Endothelial cell of umbilical vein (primary cell): ENCODE measurements around the gene GFOD1. TPM values are rescaled to one million over a fixed set of nuclear protein-coding genes. Genes with fewer than 3 reads are reported as not detected.

Source experiments
- BruUV-seq: library from RNA; stranded (reverse); fragments of 400-500 nt; replicated peaks from 2 replicates; lab custom pipeline; 2021; lab: Mats Ljungman, UMichigan
- CTCF ChIA-PET: fragments of 300-600, 350-600 bp; sonication (Branson Sonifier 250); formaldehyde crosslinking; loops from one replicate; lab custom pipeline; 2021; ENCODE audit warnings: antibody characterized with exemption, inconsistent platforms; lab: Charles Lee
- POLR2A ChIA-PET: fragments of 300-600, 350-600 bp; sonication (Branson Sonifier 250); formaldehyde crosslinking; loops from one replicate; lab custom pipeline; 2021; ENCODE audit warnings: antibody characterized with exemption, inconsistent platforms; lab: Charles Lee
- DNase-seq: peaks from one replicate; pipeline ENCODE4 v3.0.0-alpha.2; 2011; ENCODE audit warnings: low read depth, low spot score
- FAIRE-seq: peaks from 2 replicates; lab custom pipeline; 2011; peaks lifted over from hg19 to GRCh38; lab: Jason Lieb, UNC
- H2AFZ ChIP-seq: 2 replicates; pipeline ENCODE4 v1.6.0; 2012; ENCODE audit warnings: low read depth, low read length, control low read depth, inconsistent platforms
- H3K27ac ChIP-seq: 2 replicates; pipeline ENCODE4 v1.5.1; 2011; ENCODE audit warnings: low read depth, mild to moderate bottlenecking, control low read depth, low read length, moderate library complexity; ENCODE audit not compliant: insufficient read depth
- H3K27me3 ChIP-seq, 2 experiments: 2 replicates each; pipeline versions ENCODE4 v1.6.0 to v1.6.1; 2011; ENCODE audit warnings: low read length in 2 of 2, mixed read lengths in 1 of 2; ENCODE audit not compliant: control insufficient read depth in 2 of 2, insufficient read depth in 2 of 2
- H3K36me3 ChIP-seq, 2 experiments: 2 replicates in 1 of 2; 3 replicates in 1 of 2; pipeline ENCODE4 v1.5.1; 2011; ENCODE audit warnings: low read length in 2 of 2, mild to moderate bottlenecking in 1 of 2, moderate library complexity in 1 of 2; ENCODE audit not compliant: control insufficient read depth in 2 of 2, insufficient read depth in 2 of 2; ENCODE audit errors: extremely low read depth in 1 of 2
- H3K4me1 ChIP-seq: 3 replicates; pipeline ENCODE4 v1.5.1; 2011; ENCODE audit warnings: mild to moderate bottlenecking, low read length; ENCODE audit not compliant: control insufficient read depth, insufficient read depth; ENCODE audit errors: extremely low read depth
- H3K4me2 ChIP-seq: 2 replicates; pipeline ENCODE4 v1.6.1; 2011; ENCODE audit warnings: low read length, control low read depth, mixed read lengths; ENCODE audit not compliant: insufficient read depth
- H3K4me3 ChIP-seq, 3 experiments: fragments of 200-600 bp in 1 of 3; sonication (generic), shearing (Covaris generic) in 1 of 3; replicated peaks in 1 of 3; 2 replicates each; pipeline ENCODE4 v1.5.1; 2011 to 2016; ENCODE audit warnings: control low read depth in 3 of 3, low read length in 3 of 3, mild to moderate bottlenecking in 2 of 3, inconsistent platforms in 1 of 3, low read depth in 1 of 3, moderate library complexity in 1 of 3; ENCODE audit not compliant: insufficient read depth in 1 of 3
- H3K79me2 ChIP-seq: 2 replicates; pipeline ENCODE4 v1.6.0; 2012; ENCODE audit warnings: low read length, inconsistent platforms; ENCODE audit not compliant: control insufficient read depth, insufficient read depth
- H3K9ac ChIP-seq: replicated peaks from 2 replicates; pipeline ENCODE3; 2011; ENCODE audit warnings: low read length, control low read depth; ENCODE audit not compliant: insufficient read depth; ENCODE audit errors: extremely low read depth
- H3K9me1 ChIP-seq: replicated peaks from 3 replicates; pipeline ENCODE4 v1.6.0; 2011; ENCODE audit warnings: mild to moderate bottlenecking, low read length; ENCODE audit not compliant: control insufficient read depth, insufficient read depth; ENCODE audit errors: extremely low read depth
- H3K9me3 ChIP-seq: replicated peaks from 2 replicates; pipeline ENCODE4 v1.5.1; 2012; ENCODE audit warnings: low read length, inconsistent platforms; ENCODE audit not compliant: control insufficient read depth, insufficient read depth
- H4K20me1 ChIP-seq: replicated peaks from 2 replicates; pipeline ENCODE3; 2011; ENCODE audit warnings: mild to moderate bottlenecking, low read length; ENCODE audit not compliant: control insufficient read depth, insufficient read depth; ENCODE audit errors: extremely low read depth
- CTCF ChIP-seq, 2 donors: IDR thresholded peaks; 1 replicate in 1 of 2; 2 replicates in 1 of 2; pipeline ENCODE4 v1.5.1; 2011; ENCODE audit warnings: low read length in 2 of 2, mild to moderate bottlenecking in 2 of 2, moderate library complexity in 2 of 2, control low read depth in 1 of 2, inconsistent platforms in 1 of 2, low read depth in 1 of 2; ENCODE audit not compliant: insufficient read depth in 1 of 2; ENCODE audit errors: extremely low read depth in 1 of 2
- EZH2 ChIP-seq: IDR thresholded peaks from 2 replicates; pipeline ENCODE4 v1.6.1; 2012; ENCODE audit warnings: borderline replicate concordance, low read depth, mild to moderate bottlenecking, moderate library complexity, low read length, inconsistent platforms; ENCODE audit not compliant: severe bottlenecking
- FOS ChIP-seq: IDR thresholded peaks from 2 replicates; pipeline ENCODE4 v1.6.1; 2011; ENCODE audit warnings: mild to moderate bottlenecking, low read length, moderate library complexity, borderline replicate concordance; ENCODE audit not compliant: insufficient read depth
- GATA2 ChIP-seq: IDR thresholded peaks from 2 replicates; pipeline ENCODE4 v1.7.0; 2011; ENCODE audit warnings: low read depth, mild to moderate bottlenecking, moderate library complexity, mixed read lengths, low read length; ENCODE audit not compliant: insufficient read length, insufficient read depth
- JUN ChIP-seq: IDR thresholded peaks from 2 replicates; pipeline ENCODE4 v1.6.1; 2011; ENCODE audit warnings: borderline replicate concordance, low read depth; ENCODE audit not compliant: insufficient read length, insufficient read depth
- POLR2A ChIP-seq: IDR thresholded peaks from 2 replicates; pipeline ENCODE4 v1.6.1; 2012; ENCODE audit warnings: low read depth, mild to moderate bottlenecking, control low read depth, low read length
- POLR2AphosphoS5 ChIP-seq: IDR thresholded peaks from 2 replicates; pipeline ENCODE4 v1.6.1; 2012; ENCODE audit warnings: low read depth, mild to moderate bottlenecking, control low read depth, low read length, moderate library complexity; ENCODE audit not compliant: insufficient read depth
- dilution Hi-C: fragments of 300-500 bp; cut with MboI; formaldehyde crosslinking; loops from one replicate; pipeline ENCODE4 v1.15.0; 2019; ENCODE audit warnings: low sequenced_read_pairs; ENCODE audit not compliant: extremely low pct_ligation_motif_present
- intact Hi-C: fragments of 100-400 bp; cut with micrococcal nuclease; formaldehyde crosslinking; loops from one replicate; pipeline ENCODE4 v1.10.0; 2022
- polyA plus RNA-seq, 4 experiments: library from polyadenylated mRNA; depleted of rRNA in 3 of 4; stranded (reverse) in 3 of 4; unstranded in 1 of 4; fragments of >200 nt; gene quantifications; 2 replicates each; pipeline versions ENCODE4 v1.2.1 to v1.2.3, GENCODE V29; 2011 to 2012; ENCODE audit warnings: missing spikeins in 1 of 4
- total RNA-seq: library from RNA; stranded (reverse); gene quantifications from 2 replicates; pipeline ENCODE4 v1.2.3, GENCODE V29; 2021

GFOD1 gene
- total and polyA plus RNA-seq, 2 donors (not counting 3 experiments of a cell fraction or from before 2014, with no cell fraction given) = 12.1 to 24.1 TPM

DNA sequence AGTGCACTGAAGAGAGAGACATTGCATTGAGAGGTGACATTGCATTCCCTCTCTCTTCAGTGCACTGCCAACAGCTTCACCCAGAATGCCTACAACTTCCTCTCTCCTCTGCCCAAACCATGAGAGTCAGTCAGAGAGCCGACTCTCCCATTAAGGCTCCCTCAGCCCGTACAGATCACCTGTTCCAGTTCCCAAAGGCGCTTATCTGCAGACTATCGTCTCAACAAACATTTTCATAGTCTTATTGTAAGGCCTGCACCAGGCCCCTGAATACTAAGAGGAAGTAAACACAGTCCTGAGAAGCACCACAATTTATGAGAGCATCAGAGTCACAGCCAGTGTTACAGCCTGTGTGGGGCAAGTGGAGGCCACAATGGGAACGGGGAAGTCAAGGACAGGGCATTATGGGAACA is 53.7 kb downstream of the GFOD1 start:
- Histone ChIP-seq H3K9ac (no peak overlapping the region), H3K4me1 (peaks cover 8% of the 10 kb centered on the region), H3K27me3 (no peaks in the 10 kb centered on the region), H3K4me3 (no peak overlapping the region), H3K9me1 (no peaks in the 10 kb centered on the region), H3K36me3 (no peaks in the 10 kb centered on the region), H3K4me2 (no peak overlapping the region), H3K27ac (no peak overlapping the region), H2AFZ (no peak overlapping the region), H3K9me3 (no peaks in the 10 kb centered on the region), H3K79me2 (peaks cover 2% of the 10 kb centered on the region), H4K20me1 (no peaks in the 10 kb centered on the region)
- FAIRE-seq = no peak
- DNase-seq = no peak
- BruUV-seq = no TSS peak
- intact Hi-C loops (no loop called here), dilution Hi-C loops (no loop called here)
- ChIA-PET POLR2A (no interaction called here), CTCF (interaction anchor here (0.7 to 1.3 kb wide), 6 partner anchors 12 to 191 kb away, joined by 3 to 4 read pairs (median 3); no protein-coding TSS in a partner anchor)
- TF ChIP-seq JUN (no peak), GATA2 (no peak), POLR2A (no peak), POLR2AphosphoS5 (no peak), CTCF (IDR thresholded peaks at IDR 0.05; ENCODE audit: extremely low read depth in 1 of 2, insufficient read depth in 1 of 2, low read depth in 1 of 2, low read length in 2 of 2) (no peak), FOS (no peak), EZH2 (no peak)
